GM23248 (cell line): ENCODE results near the gene GRB10. TPM values are rescaled to one million over a fixed set of nuclear protein-coding genes. Genes with fewer than 3 reads are reported as not detected.

Source experiments
- DNase-seq: peaks from one replicate; pipeline ENCODE4 v3.0.0-alpha.2; 2015
- H2AFZ ChIP-seq: fragments of 200-600 bp; sonication (generic); 2 replicates; pipeline ENCODE4 v1.6.1; 2016; ENCODE audit warnings: antibody characterized with exemption
- H3F3A ChIP-seq: fragments of 200-600 bp; sonication (generic); 2 replicates; pipeline ENCODE4 v1.6.1; 2016; ENCODE audit warnings: mild to moderate bottlenecking, antibody characterized with exemption, mixed run types; ENCODE audit not compliant: insufficient read depth
- H3K27ac ChIP-seq: fragments of 200-600 bp; sonication (generic); 2 replicates; pipeline ENCODE4 v1.5.1; 2016; ENCODE audit warnings: mild to moderate bottlenecking
- H3K27me3 ChIP-seq: fragments of 200-600 bp; sonication (generic); replicated peaks from 2 replicates; pipeline ENCODE4 v1.6.1; 2016; ENCODE audit warnings: mild to moderate bottlenecking; ENCODE audit not compliant: insufficient read depth
- H3K36me3 ChIP-seq: fragments of 200-600 bp; sonication (generic); 2 replicates; pipeline ENCODE4 v1.6.1; 2016; ENCODE audit warnings: low read depth, mild to moderate bottlenecking
- H3K4me1 ChIP-seq: fragments of 200-600 bp; sonication (generic); 2 replicates; pipeline ENCODE4 v1.6.1; 2016; ENCODE audit warnings: mild to moderate bottlenecking; ENCODE audit not compliant: insufficient read depth
- H3K4me2 ChIP-seq: fragments of 200-600 bp; sonication (generic); one replicate; pipeline ENCODE4 v1.6.1; 2016; ENCODE audit warnings: mild to moderate bottlenecking; ENCODE audit not compliant: unreplicated experiment
- H3K4me3 ChIP-seq: fragments of 200-600 bp; sonication (generic); 2 replicates; pipeline ENCODE4 v1.5.1; 2016; ENCODE audit warnings: mild to moderate bottlenecking
- H3K79me2 ChIP-seq: fragments of 200-600 bp; sonication (generic); 2 replicates; pipeline ENCODE4 v1.6.1; 2016; ENCODE audit warnings: mild to moderate bottlenecking; ENCODE audit not compliant: insufficient read depth
- H3K9ac ChIP-seq: fragments of 200-600 bp; sonication (generic); 2 replicates; pipeline ENCODE4 v1.6.1; 2016; ENCODE audit warnings: mild to moderate bottlenecking
- H3K9me2 ChIP-seq: fragments of 200-600 bp; sonication (generic); 2 replicates; pipeline ENCODE4 v1.6.1; 2016; ENCODE audit warnings: mixed run types, mild to moderate bottlenecking, moderate library complexity; ENCODE audit not compliant: insufficient read depth
- H3K9me3 ChIP-seq: fragments of 200-600 bp; sonication (generic); one replicate; pipeline ENCODE4 v1.6.1; 2017; ENCODE audit warnings: low read depth
- H4K20me1 ChIP-seq: fragments of 200-600 bp; sonication (generic); 2 replicates; pipeline ENCODE4 v1.6.0; 2016; ENCODE audit not compliant: insufficient read depth
- EZH2 ChIP-seq: fragments of 200-600 bp; sonication (generic); IDR thresholded peaks from 2 replicates; pipeline ENCODE4 v1.6.1; 2018; ENCODE audit warnings: antibody characterized with exemption, mild to moderate bottlenecking; ENCODE audit not compliant: insufficient read depth, poor library complexity, severe bottlenecking
- EZH2phosphoT487 ChIP-seq: fragments of 200-600 bp; sonication (generic); IDR thresholded peaks from 2 replicates; pipeline ENCODE4 v1.6.1; 2018; ENCODE audit warnings: antibody characterized with exemption, moderate library complexity, mild to moderate bottlenecking, low read depth; ENCODE audit not compliant: insufficient read depth
- WGBS, 2 experiments: methylation state at CpG; one replicate each; pipeline ENCODE4 v1.1.6; 2015 to 2017; ENCODE audit warnings: low lambda C conversion rate in 2 of 2, low coverage in 1 of 2; ENCODE audit errors: missing lambda C conversion rate in 2 of 2; 5-methylcytosine and 5-hydroxymethylcytosine counted together
- in situ Hi-C: fragments of 300-500 bp; cut with MboI; formaldehyde crosslinking; loops from 2 replicates; pipeline ENCODE4 v1.15.0; 2020
- polyA plus RNA-seq: library from polyadenylated mRNA; unstranded; fragments of >200 nt; fragmentation: Nextera tagmentation; extraction: Ambion mirVana; gene quantifications from 2 replicates; pipeline ENCODE4 v1.2.1, GENCODE V29; 2016
- total RNA-seq: library from RNA; depleted of rRNA; stranded (reverse); fragments of >200 nt; shearing (Covaris generic); gene quantifications from 2 replicates; pipeline ENCODE4 v1.2.3, GENCODE V29; 2014

Gene GRB10
- total and polyA plus RNA-seq, 2 experiments from 2014 or later = 12.9 to 25.9 TPM

DNA sequence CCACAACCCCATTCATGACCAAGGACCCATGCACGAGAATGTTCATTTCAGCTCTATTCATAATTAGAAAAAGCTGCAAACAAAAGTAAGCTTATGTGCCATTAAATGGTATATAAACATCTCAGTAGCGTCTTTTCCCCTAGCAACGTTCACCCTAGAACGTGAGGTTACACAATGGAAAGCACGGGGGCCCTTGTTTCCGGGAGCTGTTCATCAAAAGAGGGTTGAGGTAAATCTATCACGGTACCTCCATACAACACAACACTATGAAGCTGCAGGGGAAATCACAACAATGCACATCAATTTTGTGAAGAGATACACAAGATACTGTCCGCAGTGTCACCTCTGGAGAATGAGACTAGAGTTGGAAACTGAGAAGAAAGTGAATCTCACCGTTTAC lies 136.6 kb downstream of the GRB10 start:
- no peak overlapping the region for H3K4me2 ChIP-seq
- no peaks in the 10 kb centered on the region for H3K9me3 ChIP-seq
- H3K27me3 ChIP-seq = no peaks in the 10 kb centered on the region
- DNase-seq = no peak
- H3K9ac ChIP-seq = no peak overlapping the region
- H3K36me3 ChIP-seq = no peaks in the 10 kb centered on the region
- no peak overlapping the region for H3K27ac ChIP-seq
- no peaks in the 10 kb centered on the region for H3F3A ChIP-seq
- H2AFZ ChIP-seq = no peak overlapping the region
- in situ Hi-C loops = no loop called here
- no peaks in the 10 kb centered on the region for H3K9me2 ChIP-seq
- no peak for TF ChIP-seq EZH2phosphoT487
- no peak for TF ChIP-seq EZH2
- H3K4me3 ChIP-seq = no peak overlapping the region
- H3K79me2 ChIP-seq = peaks cover 17% of the 10 kb centered on the region
- H3K4me1 ChIP-seq = no peaks in the 10 kb centered on the region
- 98% methylated on average over 9 of the region's 9 CpGs for WGBS, 2 experiments
- H4K20me1 ChIP-seq = no peaks in the 10 kb centered on the region

- no peaks in the 10 kb centered on the region for H3K36me3 ChIP-seq
- DNase-seq = no peak
- H3K27me3 ChIP-seq = no peaks in the 10 kb centered on the region
- in situ Hi-C loops = no loop called here
- H3K9me3 ChIP-seq = no peaks in the 10 kb centered on the region
- H3K4me2 ChIP-seq = no peak overlapping the region
- H3K4me1 ChIP-seq = no peaks in the 10 kb centered on the region
- no peak overlapping the region for H2AFZ ChIP-seq
- TF ChIP-seq EZH2 (no peak), EZH2phosphoT487 (no peak)
- peaks cover 17% of the 10 kb centered on the region for H3K79me2 ChIP-seq
- H3K9me2 ChIP-seq = no peaks in the 10 kb centered on the region
- H3K4me3 ChIP-seq = no peak overlapping the region
- no peaks in the 10 kb centered on the region for H3F3A ChIP-seq
- no peak overlapping the region for H3K9ac ChIP-seq
- H4K20me1 ChIP-seq = no peaks in the 10 kb centered on the region
- no peak overlapping the region for H3K27ac ChIP-seq
Observed at GRCh38 chr7:50645186-50645585, 137.5 kb downstream of the GRB10 start.

GRCh38 chr7:50644586-50644985 lies 138.1 kb downstream of the GRB10 start:
- no peak overlapping the region for H3K27ac ChIP-seq
- H3K9me2 ChIP-seq = no peaks in the 10 kb centered on the region
- H3K9me3 ChIP-seq = no peaks in the 10 kb centered on the region
- WGBS, 2 experiments = 97 to 99% methylated on average over 5 of the region's 5 CpGs
- H2AFZ ChIP-seq = no peak overlapping the region
- no peaks in the 10 kb centered on the region for H3F3A ChIP-seq
- no peaks in the 10 kb centered on the region for H4K20me1 ChIP-seq
- TF ChIP-seq EZH2 = no peak
- no peak for TF ChIP-seq EZH2phosphoT487
- no peaks in the 10 kb centered on the region for H3K4me1 ChIP-seq
- no peaks in the 10 kb centered on the region for H3K27me3 ChIP-seq
- in situ Hi-C loops = no loop called here
- H3K9ac ChIP-seq = no peak overlapping the region
- no peak for DNase-seq
- H3K4me3 ChIP-seq = no peak overlapping the region
- H3K36me3 ChIP-seq = no peaks in the 10 kb centered on the region
- peaks cover 17% of the 10 kb centered on the region for H3K79me2 ChIP-seq
- H3K4me2 ChIP-seq = no peak overlapping the region

DNA sequence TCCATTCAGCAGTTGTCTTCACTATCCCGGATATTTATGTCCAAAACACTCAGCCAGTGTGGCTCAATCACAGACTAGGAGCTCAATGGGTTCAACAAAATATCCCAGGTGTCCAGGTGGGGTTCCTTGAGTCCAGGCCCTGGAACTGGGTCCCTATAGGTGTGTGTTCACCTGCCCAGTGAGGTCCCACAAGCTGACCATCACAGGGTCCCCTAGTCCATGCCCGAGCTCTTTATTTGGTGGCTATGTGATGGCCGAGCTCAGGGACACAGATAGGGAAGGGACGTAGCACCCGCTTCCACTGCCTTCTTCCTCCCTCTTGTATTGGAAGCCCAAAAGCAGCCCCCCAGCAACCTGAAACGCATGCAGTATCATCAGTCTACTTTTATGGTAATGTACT lies 138.6 kb downstream of the GRB10 start:
- Histone ChIP-seq H3K4me1 (no peaks in the 10 kb centered on the region), H3K27ac (no peak overlapping the region), H3K9me3 (no peaks in the 10 kb centered on the region), H3K27me3 (no peaks in the 10 kb centered on the region), H3K79me2 (peaks cover 17% of the 10 kb centered on the region), H3F3A (no peaks in the 10 kb centered on the region), H3K4me3 (no peak overlapping the region), H3K9ac (no peak overlapping the region), H4K20me1 (no peaks in the 10 kb centered on the region), H3K36me3 (no peaks in the 10 kb centered on the region), H3K9me2 (no peaks in the 10 kb centered on the region), H2AFZ (no peak overlapping the region), H3K4me2 (no peak overlapping the region)
- TF ChIP-seq EZH2phosphoT487 (no peak), EZH2 (no peak)
- in situ Hi-C loops = no loop called here
- no peak for DNase-seq
- 78 to 84% methylated on average over 6 of the region's 6 CpGs for WGBS, 2 experiments
